Stimulated activated CD8-positive, alpha-beta memory T cell treated with anti-CD3 and anti-CD28 coated beads, Interleukin-7, amount 100 ng/mL, for 24 hours (primary cell): ENCODE measurements around the gene LIPG.

Source experiments
- DNase-seq: peaks from one replicate; pipeline ENCODE4 v3.0.0-alpha.2; 2020; ENCODE audit warnings: low read depth

LIPG gene

DNA sequence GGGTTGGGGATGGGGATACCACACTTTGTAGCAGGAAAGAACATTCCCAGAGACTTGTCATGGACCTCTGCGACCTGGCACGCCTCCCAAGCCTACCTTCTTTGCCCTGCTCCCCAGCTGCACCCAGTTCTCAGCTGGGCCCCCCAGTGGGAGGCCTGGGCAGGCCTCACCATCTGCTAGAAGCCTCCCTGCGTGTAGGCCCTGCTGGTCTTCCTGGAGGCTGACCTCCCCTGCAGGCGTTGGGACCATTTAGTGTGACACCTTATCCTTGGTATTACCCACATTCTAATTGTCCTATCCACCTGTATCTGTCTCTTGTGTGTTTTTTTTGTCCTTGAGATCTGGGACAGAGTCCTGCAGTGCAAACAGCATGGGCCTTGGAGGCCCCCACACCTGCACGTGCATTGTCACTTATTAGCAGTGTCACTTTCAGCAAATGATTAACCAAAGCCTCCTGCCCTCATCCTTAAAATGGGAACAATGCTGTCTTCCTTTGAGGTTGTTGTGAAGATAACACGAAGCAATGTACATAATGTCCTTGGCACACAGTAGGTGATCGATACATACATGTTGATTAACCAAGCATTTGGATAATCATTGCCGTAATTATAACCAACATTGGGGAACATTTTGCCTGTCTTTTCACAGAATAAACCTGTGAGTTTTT lies 77.2 kb downstream of the LIPG start:
- no peak for DNase-seq

DNA sequence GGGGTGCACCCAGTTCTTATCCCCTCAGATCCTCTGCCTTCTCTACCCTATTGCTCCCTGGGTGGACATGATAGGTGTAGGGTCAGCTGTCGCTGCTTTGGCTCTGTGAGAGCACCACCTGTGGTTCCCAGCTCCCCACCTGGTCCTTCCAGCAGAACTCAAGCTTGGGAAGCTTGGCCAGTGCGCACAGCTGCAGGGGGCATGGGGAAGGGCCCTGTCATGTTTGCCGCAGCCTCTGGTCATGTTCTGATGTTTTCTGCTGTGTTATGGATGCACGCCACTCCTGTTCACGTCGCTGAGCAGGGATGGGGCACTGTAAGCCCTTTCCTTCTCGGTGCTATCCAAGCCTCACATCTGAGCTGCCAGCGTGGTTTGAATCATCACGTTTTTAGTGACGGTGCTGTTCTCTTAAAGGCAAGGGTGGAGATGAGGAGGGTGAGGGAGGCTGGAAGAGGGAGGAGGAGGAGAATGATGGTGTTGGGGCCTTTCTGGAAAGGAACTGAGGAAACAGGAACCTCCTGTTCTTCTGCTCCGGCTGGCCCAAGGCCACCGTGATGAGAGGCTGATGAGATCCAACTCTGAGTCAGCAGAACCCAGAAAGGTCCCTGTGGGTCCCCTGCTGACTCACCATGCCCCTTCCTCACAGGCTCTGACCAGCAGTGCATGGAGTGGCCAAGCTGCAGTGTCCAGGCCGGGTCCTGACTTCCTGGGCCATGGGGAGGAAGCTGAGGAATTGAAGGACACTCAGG lies 78.0 kb downstream of the LIPG start:
- no peak for DNase-seq

GRCh38 chr18:49640741-49641140 lies 78.9 kb downstream of the LIPG start:
- no peak for DNase-seq

- no peak for DNase-seq
These were observed 83.3 kb downstream of the LIPG start for GRCh38 chr18:49645196-49645595.

DNA sequence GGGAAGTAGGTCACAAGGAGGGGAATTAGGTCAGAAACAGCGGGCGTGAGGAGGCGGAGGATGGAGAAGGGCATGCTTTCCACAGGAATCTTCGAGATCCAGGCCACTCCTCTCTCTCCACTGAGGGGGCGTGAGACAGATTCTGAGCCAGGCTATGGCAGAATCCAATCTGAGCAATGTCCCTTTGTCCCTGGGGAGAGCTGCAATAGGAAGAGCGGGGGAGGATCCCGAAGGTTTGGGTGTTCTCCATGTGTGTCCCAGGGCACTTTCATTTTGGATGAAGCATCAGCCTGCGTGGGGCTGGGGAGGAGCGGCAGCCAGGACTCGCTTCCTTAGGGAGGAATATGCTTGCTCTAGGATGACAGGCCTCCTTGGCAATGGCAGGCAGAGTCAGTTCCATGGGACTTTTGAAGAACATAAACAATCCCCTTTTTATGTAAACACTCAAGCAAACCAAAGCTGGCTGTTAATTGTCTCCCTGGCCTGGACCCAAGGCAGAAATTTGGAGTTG lies 84.0 kb downstream of the LIPG start:
- no peak for DNase-seq

- DNase-seq: no peak
These were observed 85.0 kb downstream of the LIPG start for GRCh38 chr18:49646873-49647272.

DNA sequence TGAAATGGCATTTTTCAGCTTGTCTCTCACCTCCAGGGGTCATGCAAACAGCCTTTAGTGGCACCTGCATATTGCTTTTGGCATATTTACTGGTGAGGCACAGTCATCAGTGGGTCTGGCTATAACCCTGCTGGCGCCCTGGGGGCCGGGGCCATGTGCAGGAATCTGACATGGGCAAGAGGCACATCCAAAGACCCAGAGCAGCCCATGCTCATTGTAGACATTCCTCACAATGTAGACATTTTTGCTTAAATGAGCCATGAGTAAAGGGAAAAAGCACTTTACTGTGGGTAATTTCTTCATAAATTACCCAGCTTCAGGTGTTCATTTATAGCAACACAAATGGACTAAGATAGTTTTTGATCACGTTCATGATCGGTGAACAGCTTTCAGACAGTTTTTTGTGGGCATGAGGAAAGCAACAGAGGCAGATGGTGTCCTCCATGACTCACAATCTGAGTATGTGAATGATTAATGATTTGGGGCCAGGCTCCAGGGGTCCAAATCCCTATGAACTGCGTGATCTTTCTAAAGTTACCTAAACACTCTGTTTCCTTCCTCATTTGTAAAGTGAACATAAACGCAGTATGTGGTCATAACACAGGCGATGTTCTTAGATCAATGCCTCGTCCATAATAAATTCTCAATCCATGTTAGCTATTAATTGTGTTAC lies 85.8 kb downstream of the LIPG start:
- no peak for DNase-seq

DNA sequence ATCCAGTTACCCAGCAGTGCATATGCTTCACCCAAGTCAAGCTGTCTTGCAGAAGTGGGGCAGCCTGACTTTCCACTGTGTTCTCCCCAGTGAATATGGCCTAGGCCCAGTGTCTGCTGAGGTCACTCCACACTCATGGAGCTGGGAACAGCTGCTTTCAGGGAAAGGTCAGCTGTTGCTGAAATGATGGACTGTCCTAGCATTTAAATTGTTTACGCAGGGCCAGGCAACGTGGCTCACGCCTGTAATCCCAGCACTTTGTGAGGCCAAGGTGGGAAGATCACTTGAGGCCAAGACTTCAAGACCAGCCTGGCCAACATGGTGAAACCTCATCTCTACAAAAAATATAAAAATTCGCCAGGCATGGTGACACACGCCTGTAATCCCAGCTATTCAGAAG lies 86.5 kb downstream of the LIPG start:
- DNase-seq: no peak
